Suprapubic skin (tissue), 4 donors: Measurements from ENCODE around the gene IZUMO1. TPM values are rescaled to one million over a fixed set of nuclear protein-coding genes. Genes with fewer than 3 reads are reported as not detected.

Source experiments
- DNase-seq, 2 donors: peaks; one replicate each; pipeline ENCODE4 v3.0.0-alpha.2; 2019; ENCODE audit warnings: low spot score in 2 of 2
- H3K27ac ChIP-seq: fragments of 200-600 bp; sonication (generic); one replicate; pipeline ENCODE4 v1.5.1; 2019
- H3K27me3 ChIP-seq: fragments of 200-600 bp; sonication (generic); one replicate; pipeline ENCODE4 v1.5.1; 2019
- H3K36me3 ChIP-seq: fragments of 200-600 bp; sonication (generic); one replicate; pipeline ENCODE4 v1.5.1; 2019
- H3K4me1 ChIP-seq: fragments of 200-600 bp; sonication (generic); one replicate; pipeline ENCODE4 v1.5.1; 2019
- H3K4me3 ChIP-seq: fragments of 200-600 bp; sonication (generic); one replicate; pipeline ENCODE4 v1.5.1; 2019; ENCODE audit warnings: mild to moderate bottlenecking
- H3K9me3 ChIP-seq: fragments of 200-600 bp; sonication (generic); one replicate; pipeline ENCODE4 v1.5.1; 2019
- CTCF ChIP-seq, 2 donors: fragments of 200-600 bp in 1 of 2; fragments of 450-650 bp in 1 of 2; sonication (generic) in 1 of 2; IDR thresholded peaks; one replicate each; pipeline ENCODE4 v1.5.1; 2016 to 2019; ENCODE audit warnings: antibody characterized with exemption in 2 of 2, mild to moderate bottlenecking in 1 of 2, moderate library complexity in 1 of 2
- EP300 ChIP-seq: sonication (generic); formaldehyde crosslinking; IDR thresholded peaks from one replicate; pipeline ENCODE4 v1.6.1; 2017; ENCODE audit warnings: antibody characterized with exemption
- POLR2A ChIP-seq, 2 donors: fragments of 450-650 bp; IDR thresholded peaks; one replicate each; pipeline ENCODE4 v1.6.1; 2017; ENCODE audit warnings: antibody characterized with exemption in 2 of 2, mild to moderate bottlenecking in 2 of 2, moderate library complexity in 2 of 2
- POLR2AphosphoS5 ChIP-seq, 3 donors: sonication (generic); formaldehyde crosslinking; IDR thresholded peaks; one replicate each; pipeline ENCODE4 v1.6.1; 2017; ENCODE audit warnings: antibody characterized with exemption in 3 of 3
- WGBS: methylation state at CpG from one replicate; pipeline ENCODE4 v1.1.5; 2018; 5-methylcytosine and 5-hydroxymethylcytosine counted together
- total RNA-seq, 4 donors: library from RNA; depleted of rRNA; stranded (reverse); fragments of >200 nt; gene quantifications; one replicate each; pipeline ENCODE4 v1.1.0, GENCODE V29; 2016

The IZUMO1 gene
- total RNA-seq, 4 donors from 2014 or later, result 0.40 to 0.45 TPM; not detected in 2

GRCh38 chr19:48756686-48757085, 10.0 kb upstream of the IZUMO1 start:
- H3K36me3 ChIP-seq, result no peaks in the 10 kb centered on the region
- 73% methylated on average over 3 of the region's 9 CpGs for WGBS
- H3K9me3 ChIP-seq, result no peaks in the 10 kb centered on the region
- H3K27ac ChIP-seq, result no peak overlapping the region
- no peak overlapping the region for H3K4me3 ChIP-seq
- TF ChIP-seq EP300 (no peak), POLR2AphosphoS5 (IDR thresholded peaks at IDR 0.05) (no peak), POLR2A (IDR thresholded peaks at IDR 0.05) (no peak)
- no peak for DNase-seq
- peaks cover 3% of the 10 kb centered on the region for H3K27me3 ChIP-seq
- H3K4me1 ChIP-seq, result peaks cover 20% of the 10 kb centered on the region

- Histone ChIP-seq H3K27ac (no peak overlapping the region), H3K36me3 (no peaks in the 10 kb centered on the region), H3K27me3 (peaks cover 3% of the 10 kb centered on the region), H3K4me3 (no peak overlapping the region), H3K4me1 (peaks cover 21% of the 10 kb centered on the region), H3K9me3 (no peaks in the 10 kb centered on the region)
- DNase-seq, result no peak
- 92% methylated on average over 2 of the region's 11 CpGs for WGBS
- no peak for TF ChIP-seq POLR2A (IDR thresholded peaks at IDR 0.05)
- TF ChIP-seq POLR2AphosphoS5 (IDR thresholded peaks at IDR 0.05), result no peak
- no peak for TF ChIP-seq CTCF (IDR thresholded peaks at IDR 0.05)
- TF ChIP-seq EP300, result no peak
Measured at GRCh38 chr19:48756212-48756611, 9.5 kb upstream of the IZUMO1 start.

- 60% methylated on average over 3 of the region's 5 CpGs for WGBS
- H3K4me1 ChIP-seq, result peaks cover 21% of the 10 kb centered on the region
- no peak for TF ChIP-seq CTCF (IDR thresholded peaks at IDR 0.05)
- TF ChIP-seq POLR2A (IDR thresholded peaks at IDR 0.05), result no peak
- no peak for TF ChIP-seq EP300
- TF ChIP-seq POLR2AphosphoS5 (IDR thresholded peaks at IDR 0.05), result no peak
- no peaks in the 10 kb centered on the region for H3K36me3 ChIP-seq
- no peak overlapping the region for H3K27ac ChIP-seq
- peaks cover under 1% of the 10 kb centered on the region for H3K27me3 ChIP-seq
- no peaks in the 10 kb centered on the region for H3K9me3 ChIP-seq
- no peak overlapping the region for H3K4me3 ChIP-seq
- no peak for DNase-seq
Measured at GRCh38 chr19:48755787-48756186, 9.1 kb upstream of the IZUMO1 start.

- H3K27me3 ChIP-seq, result no peaks in the 10 kb centered on the region
- H3K4me3 ChIP-seq, result no peak within 1 kb of the TSS
- DNase-seq, result no peak
- no peak for TF ChIP-seq POLR2A (IDR thresholded peaks at IDR 0.05)
- TF ChIP-seq POLR2AphosphoS5 (IDR thresholded peaks at IDR 0.05), result no peak
- no peak for TF ChIP-seq EP300
- no peak for TF ChIP-seq CTCF (IDR thresholded peaks at IDR 0.05)
- H3K27ac ChIP-seq, result no peak within 1 kb of the TSS
- no peaks in the 10 kb centered on the region for H3K9me3 ChIP-seq
- peaks cover 4% of the 10 kb centered on the region for H3K36me3 ChIP-seq
- WGBS, result 83% methylated on average over 1 of the region's 4 CpGs
- H3K4me1 ChIP-seq, result peaks cover 19% of the 10 kb centered on the region
Measured at GRCh38 chr19:48755084-48755641, 8.5 kb upstream of the IZUMO1 start, which contains the start of gene FGF21. FGF21 (plus strand) TSS chr19:48755524; CDS start chr19:48756237, 713 bp downstream.

GRCh38 chr19:48752496-48753365, 6.0 kb upstream of the IZUMO1 start, which contains the start of gene FUT1:
FUT1 (minus strand) TSS chr19:48752641; CDS start chr19:48751281, 1,360 bp downstream.
- H3K4me3 ChIP-seq, result peak within 1 kb of the TSS; percentile 49
- WGBS, result 6% methylated on average over 20 of the region's 73 CpGs
- peak in 1 of 2 donors; percentile 79 for DNase-seq
- H3K27me3 ChIP-seq, result no peaks in the 10 kb centered on the region
- peaks cover 19% of the 10 kb centered on the region for H3K4me1 ChIP-seq
- peaks cover 9% of the 10 kb centered on the region for H3K36me3 ChIP-seq
- peak within 1 kb of the TSS; percentile 22 for H3K27ac ChIP-seq
- TF ChIP-seq CTCF (IDR thresholded peaks at IDR 0.05), result no peak
- TF ChIP-seq POLR2A (IDR thresholded peaks at IDR 0.05), result no peak
- no peak for TF ChIP-seq EP300
- no peak for TF ChIP-seq POLR2AphosphoS5 (IDR thresholded peaks at IDR 0.05)
- no peaks in the 10 kb centered on the region for H3K9me3 ChIP-seq
